Transverse colon (tissue), 4 donors: ENCODE data around the gene SMOC1.

Experiments
- EP300 ChIP-seq: sonication (generic); formaldehyde crosslinking; IDR thresholded peaks from one replicate; pipeline ENCODE4 v1.6.1; 2017; ENCODE audit warnings: antibody characterized with exemption, low read depth
- POLR2AphosphoS5 ChIP-seq, 3 donors: sonication (generic); formaldehyde crosslinking; IDR thresholded peaks; one replicate each; pipeline ENCODE4 v1.6.1; 2016; ENCODE audit warnings: antibody characterized with exemption in 3 of 3
- TF ChIP-seq, protein P1 (sequence below), 5 experiments: fragments of 200-600 bp in 3 of 5; fragments of 450-650 bp in 2 of 5; sonication (generic) in 3 of 5; IDR thresholded peaks; 1 replicate in 2 of 5; 2 replicates in 3 of 5; pipeline ENCODE4 v1.5.1; 2016 to 2017; ENCODE audit warnings: antibody characterized with exemption in 5 of 5, inconsistent platforms in 3 of 5, mild to moderate bottlenecking in 2 of 5, moderate library complexity in 1 of 5

DNA sequence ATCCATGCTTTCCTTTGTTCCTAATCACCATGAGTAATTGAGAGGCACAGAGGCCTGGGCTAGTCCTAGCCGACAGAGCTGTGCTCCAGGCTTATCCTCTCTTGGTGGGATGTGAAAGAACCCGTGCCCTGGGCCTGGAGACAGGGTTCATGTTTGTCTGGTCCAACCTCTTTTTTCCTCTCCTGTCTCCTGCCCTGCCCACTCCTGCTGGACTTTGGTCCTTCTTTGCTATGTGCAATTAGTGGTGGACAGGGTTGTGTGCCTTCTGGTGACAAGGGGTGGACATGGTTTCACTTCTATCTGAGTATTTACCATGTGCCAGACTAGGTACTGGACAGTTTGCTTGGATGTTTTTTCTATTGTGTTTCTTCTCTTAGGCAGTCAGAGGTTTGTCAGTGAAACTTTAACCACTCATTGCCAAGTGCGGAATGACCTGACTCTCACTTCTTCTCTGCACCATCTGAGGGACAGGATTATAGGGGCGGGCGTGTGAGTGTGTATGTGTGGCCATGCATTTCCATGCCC, 126.1 kb downstream of the SMOC1 start:
- TF ChIP-seq POLR2AphosphoS5 (IDR thresholded peaks at IDR 0.05): no peak
- TF ChIP-seq, protein P1, sequence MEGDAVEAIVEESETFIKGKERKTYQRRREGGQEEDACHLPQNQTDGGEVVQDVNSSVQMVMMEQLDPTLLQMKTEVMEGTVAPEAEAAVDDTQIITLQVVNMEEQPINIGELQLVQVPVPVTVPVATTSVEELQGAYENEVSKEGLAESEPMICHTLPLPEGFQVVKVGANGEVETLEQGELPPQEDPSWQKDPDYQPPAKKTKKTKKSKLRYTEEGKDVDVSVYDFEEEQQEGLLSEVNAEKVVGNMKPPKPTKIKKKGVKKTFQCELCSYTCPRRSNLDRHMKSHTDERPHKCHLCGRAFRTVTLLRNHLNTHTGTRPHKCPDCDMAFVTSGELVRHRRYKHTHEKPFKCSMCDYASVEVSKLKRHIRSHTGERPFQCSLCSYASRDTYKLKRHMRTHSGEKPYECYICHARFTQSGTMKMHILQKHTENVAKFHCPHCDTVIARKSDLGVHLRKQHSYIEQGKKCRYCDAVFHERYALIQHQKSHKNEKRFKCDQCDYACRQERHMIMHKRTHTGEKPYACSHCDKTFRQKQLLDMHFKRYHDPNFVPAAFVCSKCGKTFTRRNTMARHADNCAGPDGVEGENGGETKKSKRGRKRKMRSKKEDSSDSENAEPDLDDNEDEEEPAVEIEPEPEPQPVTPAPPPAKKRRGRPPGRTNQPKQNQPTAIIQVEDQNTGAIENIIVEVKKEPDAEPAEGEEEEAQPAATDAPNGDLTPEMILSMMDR (IDR thresholded peaks at IDR 0.05): no peak
- no peak for TF ChIP-seq EP300
